HG03558 (cell line): ENCODE results near the gene DYNLT4.

Experiments used
- ATAC-seq: cut with Tn5 transposase; IDR thresholded peaks from one replicate; pipeline ENCODE4 v1.9.1; 2021; ENCODE audit warnings: moderate number of reproducible peaks; ENCODE audit not compliant: unreplicated experiment; ENCODE audit errors: extremely low read depth

DYNLT4 gene

GRCh38 chr1:44792736-44793502, 14.2 kb downstream of the DYNLT4 start:
- no peak for ATAC-seq

GRCh38 chr1:44790968-44791801, 16.0 kb downstream of the DYNLT4 start:
- no peak for ATAC-seq

GRCh38 chr1:44788120-44788860, 18.9 kb downstream of the DYNLT4 start, which contains the start of gene BEST4:
Gene BEST4, minus strand, starts transcription at chr1:44788170. Its CDS starts 465 bp downstream, at chr1:44787705.
- ATAC-seq = no peak

- ATAC-seq = no peak
Observed at GRCh38 chr1:44787506-44787905, 19.6 kb downstream of the DYNLT4 start.

GRCh38 chr1:44786841-44787426, 20.2 kb downstream of the DYNLT4 start:
- ATAC-seq = no peak

GRCh38 chr1:44786138-44786840, 20.9 kb downstream of the DYNLT4 start:
- no peak for ATAC-seq

- no peak for ATAC-seq
Observed at GRCh38 chr1:44785501-44786137, 21.5 kb downstream of the DYNLT4 start.

GRCh38 chr1:44785029-44785380, 22.1 kb downstream of the DYNLT4 start:
- ATAC-seq = no peak

- ATAC-seq = no peak
Observed at GRCh38 chr1:44784094-44785028, 22.8 kb downstream of the DYNLT4 start.

- no peak for ATAC-seq
Observed at GRCh38 chr1:44783697-44784093, 23.5 kb downstream of the DYNLT4 start.

- ATAC-seq = no peak
Observed at GRCh38 chr1:44780583-44781121, 26.5 kb downstream of the DYNLT4 start.

GRCh38 chr1:44778705-44779576, 28.2 kb downstream of the DYNLT4 start:
- no peak for ATAC-seq

GRCh38 chr1:44777969-44778635, 29.0 kb downstream of the DYNLT4 start:
- ATAC-seq = no peak

- no peak for ATAC-seq
Observed at GRCh38 chr1:44777547-44777946, 29.6 kb downstream of the DYNLT4 start.

- no peak for ATAC-seq
Observed at GRCh38 chr1:44776730-44777068, 30.5 kb downstream of the DYNLT4 start.

GRCh38 chr1:44775930-44776729, 31.0 kb downstream of the DYNLT4 start:
- ATAC-seq = no peak
